AG08395 (cell line): ENCODE results near the gene RNASEH1.
"Not testable (repeated sequence)": the region's sequence is repeated elsewhere in the genome, so short reads cannot be mapped to it uniquely, and the experiment has no call there.

Source experiments
- DNase-seq: peaks from one replicate; pipeline ENCODE4 v3.0.0; 2012; ENCODE audit warnings: mixed read lengths, low spot score

The RNASEH1 gene

GRCh38 chr2:3589086-3589485 lies 31.0 kb upstream of the RNASEH1 start:
- DNase-seq: no peak

- no peak for DNase-seq
These were observed 30.0 kb upstream of the RNASEH1 start for GRCh38 chr2:3588084-3588483.

GRCh38 chr2:3587432-3587831 lies 29.3 kb upstream of the RNASEH1 start:
- no peak for DNase-seq

- no peak for DNase-seq
These were observed 28.9 kb upstream of the RNASEH1 start for GRCh38 chr2:3587021-3587420.

DNA sequence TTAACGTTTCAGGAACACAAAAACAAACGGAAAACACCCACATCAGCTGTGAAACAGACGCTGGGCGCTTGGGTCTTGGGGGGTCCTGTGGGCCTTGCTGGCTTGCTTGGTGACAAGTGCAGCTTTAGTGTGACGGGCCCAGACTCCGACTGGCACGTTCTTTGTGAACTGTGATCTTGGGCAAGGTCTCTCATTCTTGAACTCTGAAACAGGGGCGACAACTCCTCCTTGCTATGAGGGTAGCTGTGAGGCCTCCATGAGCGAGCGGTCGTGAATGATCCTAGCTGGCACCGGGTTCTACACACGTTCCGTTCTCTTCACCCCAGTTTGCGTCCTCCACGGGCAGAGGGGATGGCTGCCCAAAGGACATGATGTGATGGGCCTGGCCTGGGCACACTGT lies 28.1 kb upstream of the RNASEH1 start:
- no peak for DNase-seq

DNA sequence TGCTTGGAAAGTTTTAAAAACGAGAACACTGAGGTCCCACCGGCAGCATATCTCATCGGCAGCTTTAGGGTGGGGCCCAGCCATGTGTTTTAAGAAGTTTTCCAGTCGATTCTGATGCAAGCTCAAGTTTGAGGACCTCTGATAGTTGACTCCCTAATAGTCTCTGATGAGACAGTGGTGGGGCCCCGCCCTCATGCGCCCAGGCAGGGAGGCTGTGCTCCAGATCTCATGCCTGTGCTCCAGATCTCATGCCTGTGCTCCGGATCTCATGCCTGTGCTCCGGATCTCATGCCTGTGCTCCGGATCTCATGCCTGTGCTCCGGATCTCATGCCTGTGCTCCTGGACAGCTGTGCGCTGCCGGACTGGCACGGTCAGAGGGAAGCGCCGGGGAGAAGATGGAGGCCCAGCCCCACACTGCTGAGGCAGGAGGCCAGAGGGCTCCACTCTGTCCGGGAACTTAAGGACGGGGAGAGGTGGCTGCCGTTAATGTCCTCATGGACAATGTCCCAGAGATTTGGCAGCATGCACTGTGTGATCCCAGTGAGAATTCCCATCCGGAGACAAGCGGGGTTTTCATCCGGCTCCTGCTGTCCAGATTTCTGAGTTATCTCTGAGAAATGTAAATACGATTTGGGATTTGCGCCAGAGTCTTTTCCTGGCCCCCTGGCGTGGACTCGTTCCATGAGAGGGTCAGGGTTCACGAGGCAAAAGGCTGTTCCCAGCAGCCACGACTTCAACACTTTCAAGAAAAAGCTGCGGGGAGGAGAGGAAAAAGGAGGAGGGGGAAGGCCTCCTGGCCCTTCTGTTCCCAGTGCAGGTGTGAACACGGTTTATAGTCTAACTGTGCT lies 27.4 kb upstream of the RNASEH1 start:
- no peak for DNase-seq

DNA sequence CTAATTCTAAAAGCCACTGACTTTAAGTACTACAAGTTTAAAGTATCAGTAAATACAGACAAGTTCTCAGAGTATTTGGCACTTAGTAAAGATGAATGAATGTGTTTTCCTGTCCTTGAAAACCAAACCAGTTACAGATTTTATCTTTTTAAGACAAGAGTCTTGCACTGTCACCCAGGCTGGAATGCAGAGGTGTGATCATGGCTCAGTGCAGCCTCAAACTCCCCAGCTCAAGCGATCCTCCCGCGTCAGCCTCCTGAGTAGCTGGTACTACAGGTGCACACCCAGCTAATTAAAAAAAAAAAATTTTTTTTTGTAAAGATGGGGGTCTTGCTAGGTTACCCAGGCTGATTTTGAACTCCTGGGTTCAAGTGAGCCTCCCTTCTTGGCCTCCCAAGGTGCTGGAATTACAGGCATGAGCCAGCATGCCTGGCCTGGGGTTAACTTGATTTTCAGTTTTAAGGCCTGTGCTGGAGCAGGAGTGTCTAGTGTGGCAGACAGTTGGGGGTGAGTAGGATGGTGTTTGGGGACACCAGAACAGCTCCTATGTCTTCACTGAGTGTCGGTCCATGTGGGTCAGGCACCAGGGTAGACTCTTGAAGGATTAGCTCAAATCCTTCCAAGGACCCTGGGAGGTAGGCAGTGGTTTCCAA lies 26.6 kb upstream of the RNASEH1 start:
- DNase-seq: no peak

DNA sequence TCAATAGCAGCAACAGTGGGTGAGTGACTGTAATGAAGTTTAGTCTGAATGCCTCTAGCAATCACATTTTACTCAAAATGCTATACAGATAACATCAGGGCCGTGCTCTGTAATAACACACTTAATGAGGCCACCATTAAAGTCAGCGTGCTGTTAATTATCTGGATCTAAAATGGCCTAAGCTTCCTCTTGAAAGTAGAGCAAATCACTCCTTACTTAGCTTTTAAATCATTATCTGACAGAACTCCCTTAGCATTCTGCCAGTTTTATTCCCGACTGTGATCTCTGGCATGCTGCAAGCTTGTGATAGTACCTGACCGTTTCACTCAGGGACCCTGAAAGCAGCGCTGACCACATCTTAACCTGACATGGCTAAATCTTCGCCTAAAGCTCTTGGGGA lies 25.9 kb upstream of the RNASEH1 start:
- DNase-seq: no peak

GRCh38 chr2:3581367-3582262 lies 23.5 kb upstream of the RNASEH1 start:
- DNase-seq: no peak

- DNase-seq: no peak
These were observed 22.3 kb upstream of the RNASEH1 start for GRCh38 chr2:3580449-3580848.

- no peak for DNase-seq
These were observed 20.9 kb upstream of the RNASEH1 start for GRCh38 chr2:3578987-3579386.

- DNase-seq: not testable (repeated sequence)
These were observed 18.1 kb upstream of the RNASEH1 start for GRCh38 chr2:3576263-3576630.

DNA sequence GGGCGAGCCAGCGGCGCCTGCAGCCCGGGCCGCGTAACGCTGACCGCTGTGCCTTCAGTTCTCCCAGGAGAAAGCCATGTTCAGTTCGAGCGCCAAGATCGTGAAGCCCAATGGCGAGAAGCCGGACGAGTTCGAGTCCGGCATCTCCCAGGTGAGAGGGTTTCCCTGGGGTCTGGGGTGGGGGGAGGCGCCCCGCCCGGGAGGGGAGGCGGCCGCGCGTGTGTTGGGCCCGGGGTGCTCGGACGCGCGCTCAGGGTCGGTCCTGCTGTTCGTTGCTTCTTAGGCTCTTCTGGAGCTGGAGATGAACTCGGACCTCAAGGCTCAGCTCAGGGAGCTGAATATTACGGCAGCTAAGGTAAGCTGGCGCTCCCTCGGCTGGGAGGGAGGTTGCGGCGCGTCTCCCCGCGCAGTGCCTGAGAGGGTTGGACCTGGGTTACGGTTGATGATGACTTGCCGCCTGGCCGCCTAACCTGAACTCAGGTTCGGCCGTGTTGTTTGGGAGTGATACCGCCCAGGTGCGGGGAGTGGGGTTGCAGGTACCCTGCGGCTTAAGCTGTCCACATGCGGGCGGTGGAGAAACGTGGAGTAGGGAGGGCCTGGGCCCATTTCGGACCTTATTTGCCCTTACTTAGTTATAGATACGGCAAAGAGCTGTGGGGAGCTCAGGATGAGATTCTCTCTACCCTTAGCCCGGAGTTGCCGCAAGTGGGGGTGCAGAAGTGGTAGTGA lies 17.6 kb upstream of the RNASEH1 start:
- no peak for DNase-seq

DNA sequence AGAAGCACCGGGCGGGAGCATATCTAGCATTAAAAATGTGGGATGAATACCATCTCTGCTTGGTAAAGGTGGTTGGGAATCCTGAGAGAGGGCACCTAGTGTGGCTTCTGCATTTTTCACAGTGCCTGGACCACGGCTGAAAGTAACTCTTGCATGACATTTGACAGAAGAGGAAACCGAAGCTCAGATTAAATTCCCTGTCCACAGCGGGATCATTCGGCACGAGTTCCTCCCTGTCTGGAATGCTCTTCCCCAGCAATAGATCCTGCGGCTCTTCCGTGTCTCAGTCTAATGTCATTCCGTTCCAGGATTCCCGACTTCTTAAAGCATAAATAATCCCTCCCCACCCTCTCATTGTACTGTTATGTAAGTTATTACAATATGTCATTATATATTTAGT lies 16.0 kb upstream of the RNASEH1 start:
- no peak for DNase-seq

GRCh38 chr2:3572620-3573019 lies 14.5 kb upstream of the RNASEH1 start:
- no peak for DNase-seq

DNA sequence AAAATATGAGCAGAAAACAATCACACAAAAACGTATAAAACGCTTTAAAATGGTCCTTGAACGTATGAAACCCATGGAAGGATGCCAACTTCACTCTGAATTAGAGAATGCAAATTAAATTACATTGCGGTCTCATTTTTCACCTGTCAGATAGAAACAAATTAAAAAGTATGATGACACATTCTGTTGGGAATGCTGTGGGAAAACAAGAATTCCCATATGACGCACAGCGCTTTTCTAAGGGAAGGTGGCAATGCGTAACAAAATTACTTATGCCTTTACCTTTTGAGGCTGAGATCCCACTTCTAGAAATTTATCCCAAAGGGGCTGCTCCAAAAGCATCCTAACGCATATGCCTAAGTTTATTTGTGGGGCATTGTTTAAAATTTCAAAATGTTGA lies 13.2 kb upstream of the RNASEH1 start:
- DNase-seq: no peak

GRCh38 chr2:3569656-3570055 lies 11.5 kb upstream of the RNASEH1 start:
- not testable (repeated sequence) for DNase-seq

DNA sequence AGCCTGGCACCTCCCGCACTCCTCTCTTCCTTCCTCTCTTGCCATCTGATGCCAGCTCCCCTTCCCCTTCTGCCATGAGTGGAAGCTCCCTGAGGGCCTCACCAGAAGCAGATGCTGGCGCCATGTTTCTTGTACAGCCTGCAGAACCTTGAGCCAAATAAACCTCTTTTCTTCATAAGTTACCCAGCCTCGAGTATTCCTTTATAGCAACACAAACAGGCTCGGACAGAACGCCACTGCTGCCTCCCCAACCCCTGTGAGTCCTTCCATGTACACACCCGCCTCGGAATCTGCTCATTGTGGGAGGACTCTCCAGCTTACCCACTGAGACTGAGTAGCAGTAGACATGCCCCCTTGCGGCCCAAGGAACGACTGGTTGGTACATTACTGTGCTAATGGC lies 8.7 kb upstream of the RNASEH1 start:
- no peak for DNase-seq

DNA sequence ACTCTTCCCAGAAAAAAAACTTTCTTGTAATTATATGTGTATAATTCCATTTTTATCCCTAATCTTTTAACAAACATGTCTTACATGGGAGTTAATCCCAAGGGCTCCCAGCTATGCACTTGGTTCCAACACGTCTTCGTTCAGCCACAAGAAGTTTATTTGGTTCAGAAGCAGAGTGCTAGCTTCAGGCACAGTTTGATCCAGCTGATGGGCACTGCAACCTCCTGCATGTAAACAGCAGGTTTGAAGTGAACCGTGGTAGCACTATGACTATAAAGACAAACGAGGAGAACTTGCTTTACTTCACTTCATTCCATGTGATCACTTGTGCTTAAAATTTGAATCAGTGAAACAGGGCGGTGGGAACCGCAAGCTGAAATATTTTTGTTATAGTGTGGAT lies 7.0 kb upstream of the RNASEH1 start:
- DNase-seq: no peak

GRCh38 chr2:3563521-3563976 lies 5.4 kb upstream of the RNASEH1 start:
- no peak for DNase-seq

GRCh38 chr2:3557639-3558204 lies 411 bp downstream of the RNASEH1 start:
- no peak for DNase-seq

DNA sequence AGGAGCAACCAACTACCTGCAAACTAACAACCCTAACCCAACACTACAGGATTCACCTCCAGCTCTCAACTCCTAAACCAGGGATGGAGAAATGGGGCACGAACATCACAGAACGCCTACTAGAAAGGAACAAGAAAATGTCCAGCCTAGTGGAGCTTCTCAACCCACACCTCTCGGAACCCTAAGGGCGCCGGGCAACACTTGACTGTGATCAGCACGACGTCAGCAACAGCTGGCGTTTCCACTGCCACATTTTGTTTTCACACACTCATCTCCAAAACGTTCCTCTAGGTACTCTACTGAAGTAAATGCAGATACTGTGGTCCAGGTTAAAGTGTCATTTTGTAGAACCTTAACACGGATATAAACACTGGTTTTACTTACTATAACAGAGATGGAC lies 4.2 kb downstream of the RNASEH1 start:
- DNase-seq: no peak
